AG04449 (cell line): ENCODE measurements around the gene CCRL2.

Source experiments
- CTCF ChIA-PET: fragments of 350-600 bp; formaldehyde crosslinking; extraction: SDS; loops from one replicate; lab custom pipeline; 2021; ENCODE audit warnings: antibody characterized with exemption; lab: Yijun Ruan, JAX
- POLR2A ChIA-PET: fragments of 400-600, 350-600 bp; formaldehyde crosslinking; extraction: SDS; loops from one replicate; lab custom pipeline; 2020; ENCODE audit warnings: antibody characterized with exemption, inconsistent platforms; lab: Yijun Ruan, JAX
- DNase-seq: peaks from one replicate; pipeline ENCODE4 v3.0.0-alpha.2; 2010; ENCODE audit warnings: low read depth, low spot score
- H3K4me3 ChIP-seq: 2 replicates; pipeline ENCODE4 v1.5.1; 2011; ENCODE audit warnings: low read depth, mild to moderate bottlenecking, control low read depth, low read length
- TF ChIP-seq, protein P1 (sequence below): IDR thresholded peaks from one replicate; pipeline ENCODE4 v1.5.1; 2011; ENCODE audit warnings: mild to moderate bottlenecking, moderate library complexity, low read length, control low read depth, inconsistent platforms; ENCODE audit not compliant: insufficient read depth; ENCODE audit errors: missing control alignments

Gene CCRL2

DNA sequence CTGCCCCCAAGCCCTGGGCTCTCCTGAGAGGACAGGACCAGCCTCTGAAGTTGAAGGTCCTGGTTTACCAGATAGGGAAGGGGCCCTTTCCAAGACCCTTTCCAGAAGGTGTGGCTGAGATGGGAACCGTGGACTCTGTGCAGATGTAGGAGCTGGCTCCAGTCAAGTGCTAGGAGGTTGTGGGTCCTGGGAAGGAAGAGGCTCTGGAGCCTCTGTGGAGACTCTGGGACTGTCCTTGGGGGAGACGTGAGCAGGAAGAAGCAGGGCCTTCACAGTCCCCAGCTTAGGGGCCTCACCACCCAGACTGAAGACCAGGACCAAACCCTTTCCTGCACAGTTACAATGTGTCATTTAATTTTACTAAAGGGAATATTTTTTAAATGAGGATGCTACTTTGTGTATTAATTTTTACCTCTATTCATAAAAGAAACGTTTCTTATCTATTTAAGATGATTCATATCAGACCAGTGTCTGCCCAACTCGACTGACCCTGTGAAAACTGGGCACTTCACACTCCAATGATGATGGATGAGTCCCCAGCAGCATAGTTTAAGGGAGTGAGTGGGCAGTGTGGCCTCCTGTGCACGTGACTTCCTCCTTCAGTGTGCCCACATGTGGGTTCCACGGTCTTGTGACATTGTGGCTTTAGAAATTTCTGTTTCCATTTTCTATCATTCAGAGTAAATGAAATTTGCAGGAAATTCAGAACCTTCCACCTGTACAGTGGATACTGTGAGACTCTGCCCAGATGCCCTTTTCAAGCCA is 11.1 kb upstream of the CCRL2 start:
- ChIA-PET POLR2A (no interaction called here), CTCF (no interaction called here)

DNA sequence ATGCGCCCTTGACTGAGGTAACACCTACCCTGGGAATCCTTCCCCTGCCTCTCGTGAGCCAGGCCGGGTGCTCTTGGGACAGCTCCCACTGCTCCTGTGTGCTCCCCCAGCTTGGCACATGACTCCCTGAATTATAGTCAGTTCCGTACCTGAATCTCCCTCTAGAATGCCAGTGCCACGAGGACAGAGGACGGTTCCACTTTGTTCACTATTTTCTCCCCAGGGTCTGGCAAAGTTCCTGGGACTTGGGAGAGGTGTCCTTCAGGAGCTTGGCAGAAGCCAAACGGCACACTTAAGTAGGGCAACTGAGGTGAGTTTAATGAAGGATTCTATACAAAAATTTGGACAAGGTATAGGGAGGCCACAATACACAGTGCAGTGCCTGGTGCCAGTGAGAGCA is 9.9 kb upstream of the CCRL2 start:
- TF ChIP-seq, protein P1, sequence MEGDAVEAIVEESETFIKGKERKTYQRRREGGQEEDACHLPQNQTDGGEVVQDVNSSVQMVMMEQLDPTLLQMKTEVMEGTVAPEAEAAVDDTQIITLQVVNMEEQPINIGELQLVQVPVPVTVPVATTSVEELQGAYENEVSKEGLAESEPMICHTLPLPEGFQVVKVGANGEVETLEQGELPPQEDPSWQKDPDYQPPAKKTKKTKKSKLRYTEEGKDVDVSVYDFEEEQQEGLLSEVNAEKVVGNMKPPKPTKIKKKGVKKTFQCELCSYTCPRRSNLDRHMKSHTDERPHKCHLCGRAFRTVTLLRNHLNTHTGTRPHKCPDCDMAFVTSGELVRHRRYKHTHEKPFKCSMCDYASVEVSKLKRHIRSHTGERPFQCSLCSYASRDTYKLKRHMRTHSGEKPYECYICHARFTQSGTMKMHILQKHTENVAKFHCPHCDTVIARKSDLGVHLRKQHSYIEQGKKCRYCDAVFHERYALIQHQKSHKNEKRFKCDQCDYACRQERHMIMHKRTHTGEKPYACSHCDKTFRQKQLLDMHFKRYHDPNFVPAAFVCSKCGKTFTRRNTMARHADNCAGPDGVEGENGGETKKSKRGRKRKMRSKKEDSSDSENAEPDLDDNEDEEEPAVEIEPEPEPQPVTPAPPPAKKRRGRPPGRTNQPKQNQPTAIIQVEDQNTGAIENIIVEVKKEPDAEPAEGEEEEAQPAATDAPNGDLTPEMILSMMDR: no peak
- DNase-seq: no peak
- POLR2A ChIA-PET: no interaction called here
- no peak overlapping the region for H3K4me3 ChIP-seq
- CTCF ChIA-PET: no interaction called here

More for the DNA sequence above, 11.1 kb upstream of the CCRL2 start:
- DNase-seq: no peak
- TF ChIP-seq, protein P1: no peak
- H3K4me3 ChIP-seq: no peak overlapping the region

DNA sequence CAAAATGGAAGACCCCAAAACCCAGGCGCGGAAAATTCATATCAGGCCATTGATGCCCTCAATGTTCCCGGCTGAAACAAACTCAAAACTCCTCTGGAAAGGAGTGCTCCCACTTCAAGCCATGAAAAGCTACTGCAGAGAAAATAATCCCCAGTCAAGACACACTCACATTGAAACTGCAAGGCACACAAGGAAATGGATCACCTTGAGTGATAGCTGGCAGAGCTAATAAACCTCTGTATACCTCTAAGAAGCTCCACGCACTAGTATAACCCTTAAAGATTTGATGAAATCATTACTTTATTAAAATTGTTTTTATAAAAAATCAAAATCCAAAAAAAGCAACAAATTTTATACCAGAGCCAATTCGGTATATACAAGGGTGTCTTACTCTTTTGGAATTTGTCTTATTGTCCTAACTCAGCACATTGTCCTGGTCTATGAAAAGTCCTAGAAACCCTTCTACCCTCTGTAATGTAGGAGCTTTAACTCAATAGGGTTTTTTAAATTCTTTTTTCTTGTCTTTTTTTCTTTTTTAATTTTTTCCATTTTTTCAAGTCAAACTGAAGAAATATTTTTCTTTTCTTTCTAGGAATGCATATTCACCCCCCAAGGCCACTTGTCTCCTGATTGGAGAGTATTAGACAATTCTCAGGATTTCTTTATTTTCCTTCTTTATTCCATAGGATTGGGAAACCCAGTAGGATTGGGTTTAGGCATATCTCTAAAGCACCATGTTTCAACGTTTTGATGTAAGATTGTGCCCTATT is 8.7 kb upstream of the CCRL2 start:
- ChIA-PET POLR2A (no interaction called here), CTCF (no interaction called here)
- DNase-seq: no peak
- TF ChIP-seq, protein P1: no peak
- H3K4me3 ChIP-seq: no peak overlapping the region

DNA sequence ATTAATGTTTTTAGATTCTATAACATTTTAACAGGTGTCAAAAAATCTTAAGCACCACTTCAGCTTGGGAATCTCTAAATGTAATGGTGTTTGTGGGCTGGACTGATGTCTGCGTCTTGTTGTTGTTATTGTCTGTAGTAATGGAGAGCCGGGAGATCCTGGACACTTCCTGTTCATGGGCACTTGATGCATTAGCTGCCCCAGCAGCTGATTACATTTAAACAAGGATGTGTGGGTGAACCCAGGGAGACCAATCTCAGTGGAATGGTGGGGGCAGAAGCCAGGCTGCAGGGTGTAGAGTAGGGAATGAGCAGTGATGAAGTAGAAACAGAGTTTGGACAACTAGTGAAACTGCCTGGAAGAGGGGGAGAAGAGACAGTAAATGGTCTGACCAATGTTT is 8.0 kb upstream of the CCRL2 start:
- ChIA-PET CTCF (no interaction called here), POLR2A (no interaction called here)

DNA sequence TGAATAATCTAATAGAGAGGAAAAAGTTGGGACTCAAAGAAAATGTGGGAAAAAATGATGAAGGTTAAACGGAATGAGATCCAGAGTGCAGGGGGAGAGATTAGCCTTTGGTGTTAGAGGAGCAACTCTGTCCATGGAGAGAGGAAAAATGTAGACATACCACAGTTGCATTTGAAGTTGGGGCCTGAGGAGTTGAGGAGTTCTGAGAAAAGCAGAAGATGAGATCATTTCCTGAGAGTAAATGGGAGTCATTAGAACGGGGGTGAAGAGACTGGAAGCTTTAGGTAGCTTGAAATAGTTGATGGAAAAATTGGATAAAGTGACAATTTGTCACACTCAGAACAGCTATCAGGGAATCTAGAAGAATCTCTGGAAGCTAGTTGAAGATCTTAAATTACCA is 7.5 kb upstream of the CCRL2 start:
- H3K4me3 ChIP-seq: no peak overlapping the region
- POLR2A ChIA-PET: no interaction called here
- DNase-seq: no peak
- CTCF ChIA-PET: no interaction called here
- TF ChIP-seq, protein P1: no peak

More for the DNA sequence above, 8.0 kb upstream of the CCRL2 start:
- H3K4me3 ChIP-seq: no peak overlapping the region
- no peak for DNase-seq
- TF ChIP-seq, protein P1: no peak

DNA sequence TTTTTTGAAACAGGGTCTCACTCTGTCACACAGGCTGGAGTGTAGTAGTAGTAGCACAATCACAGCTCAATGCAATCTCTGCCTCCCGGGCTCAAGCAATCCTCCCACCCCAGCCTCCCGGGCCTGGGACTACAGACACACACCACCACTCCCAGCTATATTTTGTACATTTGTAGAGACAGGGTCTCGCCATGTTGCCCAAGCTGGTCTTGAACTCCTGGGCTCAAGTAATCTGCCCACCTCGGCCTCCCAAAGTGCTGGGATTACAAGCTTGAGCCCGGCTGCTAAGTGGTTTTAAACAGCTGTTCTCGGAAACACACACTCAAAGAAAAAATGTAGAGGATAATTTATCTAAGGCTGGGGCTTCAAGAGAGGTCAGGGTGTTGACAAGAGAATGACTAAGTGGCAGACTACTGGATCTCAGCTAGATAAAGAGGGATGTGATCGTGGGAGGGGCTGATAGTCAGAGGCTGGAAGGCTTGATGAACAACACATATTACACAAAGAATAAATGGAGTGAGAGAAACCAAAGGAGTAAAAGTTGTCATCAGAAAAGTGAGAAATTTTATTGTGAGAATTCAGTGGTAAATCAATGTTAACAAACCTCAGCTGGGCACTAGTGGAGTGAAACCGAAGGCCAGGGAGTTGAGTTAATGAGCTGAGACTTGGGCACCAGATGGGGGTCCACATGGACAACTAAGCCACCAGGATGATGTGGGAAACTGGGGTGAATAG is 6.9 kb upstream of the CCRL2 start:
- ChIA-PET POLR2A (no interaction called here), CTCF (no interaction called here)
- no peak overlapping the region for H3K4me3 ChIP-seq
- no peak for DNase-seq
- TF ChIP-seq, protein P1: no peak
